Hepatocyte (in vitro differentiated cells): ENCODE results near the gene CSTF2T.

Experiments used
- EZH2 ChIP-seq: fragments of 200-600 bp; sonication (generic); IDR thresholded peaks from 2 replicates; pipeline ENCODE4 v1.6.1; 2016; ENCODE audit warnings: antibody characterized with exemption, mild to moderate bottlenecking, borderline replicate concordance
- EZH2phosphoT487 ChIP-seq: fragments of 200-600 bp; sonication (generic); IDR thresholded peaks from one replicate; pipeline ENCODE4 v1.6.1; 2018; ENCODE audit warnings: antibody characterized with exemption, mild to moderate bottlenecking, low read depth, moderate library complexity; ENCODE audit not compliant: unreplicated experiment, severe bottlenecking
- TF ChIP-seq, protein P1 (sequence below): fragments of 200-600 bp; sonication (generic); IDR thresholded peaks from 2 replicates; pipeline ENCODE4 v1.5.1; 2016; ENCODE audit warnings: antibody characterized with exemption, mild to moderate bottlenecking; ENCODE audit not compliant: poor library complexity

DNA sequence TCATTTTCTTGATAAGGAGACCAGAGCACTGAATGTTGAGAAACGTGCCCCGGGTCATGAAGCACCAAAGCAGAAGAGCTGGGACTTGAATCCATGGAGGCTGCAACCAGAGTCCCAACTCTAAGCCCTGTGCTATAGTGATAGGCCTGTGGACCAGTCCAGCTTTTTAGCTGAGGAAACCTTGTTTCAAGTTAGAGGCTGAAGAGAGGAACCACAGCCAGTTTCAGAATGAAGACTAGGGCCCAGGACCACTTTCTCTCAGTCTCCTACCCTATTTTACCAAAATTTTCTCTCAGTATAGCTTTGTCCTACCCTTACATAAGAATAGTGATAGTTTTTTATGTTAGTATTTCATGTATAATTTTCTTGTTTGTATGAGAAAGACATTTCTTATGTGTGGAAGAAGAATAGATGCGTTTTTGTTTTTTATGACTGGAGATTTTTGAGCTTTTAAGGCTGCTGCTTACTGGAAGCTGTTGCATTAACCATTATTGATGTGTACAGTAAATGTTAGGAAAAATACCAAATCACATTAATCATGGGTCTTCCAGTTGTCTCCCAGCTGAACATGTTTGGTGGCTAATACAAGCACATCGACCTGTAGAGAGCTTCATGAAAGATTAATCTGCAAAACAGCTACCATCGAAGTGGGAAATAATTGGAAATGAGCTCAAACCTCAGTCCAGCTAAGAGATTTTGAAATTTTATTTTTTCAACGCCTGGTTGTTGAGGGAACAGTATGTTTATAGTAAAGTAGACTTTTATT, 45.0 kb upstream of the CSTF2T start:
- TF ChIP-seq, protein P1, sequence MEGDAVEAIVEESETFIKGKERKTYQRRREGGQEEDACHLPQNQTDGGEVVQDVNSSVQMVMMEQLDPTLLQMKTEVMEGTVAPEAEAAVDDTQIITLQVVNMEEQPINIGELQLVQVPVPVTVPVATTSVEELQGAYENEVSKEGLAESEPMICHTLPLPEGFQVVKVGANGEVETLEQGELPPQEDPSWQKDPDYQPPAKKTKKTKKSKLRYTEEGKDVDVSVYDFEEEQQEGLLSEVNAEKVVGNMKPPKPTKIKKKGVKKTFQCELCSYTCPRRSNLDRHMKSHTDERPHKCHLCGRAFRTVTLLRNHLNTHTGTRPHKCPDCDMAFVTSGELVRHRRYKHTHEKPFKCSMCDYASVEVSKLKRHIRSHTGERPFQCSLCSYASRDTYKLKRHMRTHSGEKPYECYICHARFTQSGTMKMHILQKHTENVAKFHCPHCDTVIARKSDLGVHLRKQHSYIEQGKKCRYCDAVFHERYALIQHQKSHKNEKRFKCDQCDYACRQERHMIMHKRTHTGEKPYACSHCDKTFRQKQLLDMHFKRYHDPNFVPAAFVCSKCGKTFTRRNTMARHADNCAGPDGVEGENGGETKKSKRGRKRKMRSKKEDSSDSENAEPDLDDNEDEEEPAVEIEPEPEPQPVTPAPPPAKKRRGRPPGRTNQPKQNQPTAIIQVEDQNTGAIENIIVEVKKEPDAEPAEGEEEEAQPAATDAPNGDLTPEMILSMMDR = no peak
- no peak for TF ChIP-seq EZH2phosphoT487
- TF ChIP-seq EZH2 = no peak
